OCI-LY7 (cell line): ENCODE results near the gene CFAP70. TPM values are rescaled to one million over a fixed set of nuclear protein-coding genes. Genes with fewer than 3 reads are reported as not detected.

Source experiments
- BruUV-seq: library from RNA; stranded (reverse); fragments of 400-500 nt; replicated peaks from 2 replicates; lab custom pipeline; 2021; lab: Mats Ljungman, UMichigan
- CTCF ChIA-PET: fragments of 300-600 bp; sonication (Branson Sonifier 250); formaldehyde crosslinking; loops from one replicate; lab custom pipeline; 2022; ENCODE audit warnings: antibody characterized with exemption; ENCODE audit not compliant: unreplicated experiment; lab: Charles Lee
- POLR2A ChIA-PET: fragments of 300-600 bp; sonication (Branson Sonifier 250); formaldehyde crosslinking; loops from one replicate; lab custom pipeline; 2022; ENCODE audit warnings: antibody characterized with exemption; lab: Charles Lee
- DNase-seq: peaks from one replicate; pipeline ENCODE4 v3.0.0-alpha.2; 2015; ENCODE audit warnings: low spot score
- H2AFZ ChIP-seq: fragments of 200-600 bp; sonication (generic), shearing (Covaris generic); 2 replicates; pipeline ENCODE4 v1.6.1; 2014; ENCODE audit warnings: mild to moderate bottlenecking, antibody characterized with exemption, low read length, moderate library complexity
- H3K27ac ChIP-seq: fragments of 200-600 bp; sonication (generic); 2 replicates; pipeline ENCODE4 v1.5.1; 2014; ENCODE audit warnings: mixed run types, low read depth, mild to moderate bottlenecking, moderate library complexity, low read length, inconsistent platforms; ENCODE audit not compliant: poor library complexity, severe bottlenecking
- H3K36me3 ChIP-seq: fragments of 200-600 bp; sonication (generic); 2 replicates; pipeline ENCODE4 v1.6.1; 2014; ENCODE audit warnings: mild to moderate bottlenecking, antibody characterized with exemption, low read length, moderate library complexity, mixed read lengths; ENCODE audit not compliant: insufficient read depth
- H3K4me1 ChIP-seq: fragments of 200-600 bp; sonication (generic); 2 replicates; pipeline ENCODE4 v1.5.1; 2014; ENCODE audit warnings: mild to moderate bottlenecking, low read length; ENCODE audit not compliant: insufficient read depth, poor library complexity, severe bottlenecking
- H3K4me2 ChIP-seq: fragments of 200-600 bp; sonication (generic); 2 replicates; pipeline ENCODE4 v1.6.1; 2014; ENCODE audit warnings: mild to moderate bottlenecking, low read length
- H3K4me3 ChIP-seq: fragments of 200-600 bp; sonication (generic); 2 replicates; pipeline ENCODE4 v1.5.1; 2014; ENCODE audit warnings: mild to moderate bottlenecking, low read depth, low read length; ENCODE audit not compliant: poor library complexity, severe bottlenecking
- H3K79me2 ChIP-seq: fragments of 200-600 bp; sonication (generic); 2 replicates; pipeline ENCODE4 v1.6.1; 2016; ENCODE audit warnings: low read depth, mild to moderate bottlenecking, low read length, moderate library complexity, mixed read lengths; ENCODE audit not compliant: insufficient read depth
- H3K9me2 ChIP-seq: fragments of 200-600 bp; sonication (generic); 2 replicates; pipeline ENCODE4 v1.6.1; 2016; ENCODE audit warnings: mild to moderate bottlenecking, low read length, mixed read lengths; ENCODE audit not compliant: insufficient read depth
- H3K9me3 ChIP-seq: fragments of 200-600 bp; sonication (generic); 2 replicates; pipeline ENCODE4 v1.6.1; 2014; ENCODE audit warnings: mild to moderate bottlenecking, mixed run types, low read length, mixed read lengths
- H4K20me1 ChIP-seq: fragments of 200-600 bp; sonication (generic); 2 replicates; pipeline ENCODE4 v1.6.1; 2014; ENCODE audit warnings: mild to moderate bottlenecking, antibody characterized with exemption, low read length, moderate library complexity, mixed read lengths; ENCODE audit not compliant: insufficient read depth
- EZH2phosphoT487 ChIP-seq: fragments of 200-600 bp; sonication (generic); IDR thresholded peaks from 2 replicates; pipeline ENCODE4 v1.6.1; 2018; ENCODE audit warnings: low read depth, borderline replicate concordance, mild to moderate bottlenecking, mixed run types, antibody characterized with exemption, low read length, moderate library complexity, mixed read lengths
- intact Hi-C: fragments of 100-400 bp; cut with micrococcal nuclease; formaldehyde crosslinking; loops from one replicate; pipeline ENCODE4 v1.10.0; 2022; ENCODE audit not compliant: unreplicated experiment
- total RNA-seq, 2 experiments: library from RNA; depleted of rRNA in 1 of 2; stranded (reverse); fragments of >200 nt in 1 of 2; shearing (Covaris generic) in 1 of 2; gene quantifications; 2 replicates each; pipeline ENCODE4 v1.2.3, GENCODE V29; 2014 to 2022
- TF ChIP-seq, protein P1 (sequence below): fragments of 200-600 bp; sonication (generic); conservative IDR thresholded peaks from 2 replicates; pipeline ENCODE4 v1.5.1; 2014; ENCODE audit warnings: mild to moderate bottlenecking, antibody characterized with exemption, low read length, moderate library complexity, mixed read lengths

CFAP70 gene
- total RNA-seq, 2 experiments from 2014 or later, result 1.1 to 1.9 TPM

DNA sequence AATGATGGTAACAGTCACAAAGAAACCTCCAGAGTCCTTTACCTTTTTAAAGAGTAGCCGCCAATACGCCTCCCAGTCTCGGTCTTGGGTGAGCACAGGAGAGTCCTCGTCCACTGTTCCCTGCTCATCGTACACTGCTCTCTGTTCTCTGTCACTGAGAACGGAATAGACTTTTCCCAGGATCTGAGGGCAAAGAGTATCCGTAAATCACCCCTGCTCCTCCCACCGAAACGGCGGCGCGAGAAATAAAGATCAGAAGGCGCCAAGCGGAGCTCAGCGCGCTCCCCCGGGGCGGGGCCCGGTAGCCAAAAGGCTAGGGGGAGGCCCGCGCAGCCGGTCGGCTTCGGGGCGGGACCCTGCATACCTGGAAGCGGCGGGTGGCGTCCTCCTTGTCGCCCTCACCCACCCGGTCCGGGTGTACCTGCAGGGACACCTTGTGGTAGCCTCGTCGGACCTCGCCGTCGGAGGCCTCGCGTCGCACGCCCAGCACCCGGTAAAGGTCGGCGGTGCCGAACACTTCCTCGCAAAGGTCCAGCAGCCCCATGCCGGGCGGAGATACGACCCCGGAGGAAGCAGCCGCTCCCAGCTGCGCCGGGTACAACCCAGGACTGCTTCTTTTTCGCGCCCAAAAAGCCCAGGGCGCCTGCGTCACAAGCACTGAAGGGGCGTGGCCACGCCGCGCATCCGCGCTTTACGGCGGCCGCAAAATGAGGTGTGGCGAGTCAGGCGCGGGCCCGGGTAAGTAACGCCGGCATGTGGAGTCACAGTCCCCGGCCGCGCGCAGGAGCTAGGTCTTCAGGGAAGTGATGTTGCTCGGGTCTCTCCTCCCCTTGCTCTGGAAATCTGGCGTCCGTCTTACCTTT, 111.8 kb downstream of the CFAP70 start, which contains the start of gene DNAJC9:
TSS of gene DNAJC9 (minus strand) at position 610 of the 863 bp plus-strand sequence. CDS start at position 544, 66 bp downstream.
- intact Hi-C loops, result loop anchor here (1.0 to 5.0 kb wide), 4 partner anchors 80 to 484 kb away; partner anchors contain the start of genes ECD, FAM149B1 and P4HA1
- POLR2A ChIA-PET, result interaction anchor here (0.6 to 2.1 kb wide), 11 partner anchors 11 to 494 kb away, joined by 3 to 10 read pairs (median 3); partner anchors contain the start of genes P4HA1 and PPP3CB
- peaks cover 58% of the 10 kb centered on the region for H3K4me1 ChIP-seq
- H3K9me2 ChIP-seq, result no peaks in the 10 kb centered on the region
- peak within 1 kb of the TSS; percentile 98 for H3K4me2 ChIP-seq
- CTCF ChIA-PET, result no interaction called here
- peak within 1 kb of the TSS; percentile 91 for H3K27ac ChIP-seq
- no peaks in the 10 kb centered on the region for H3K9me3 ChIP-seq
- H3K36me3 ChIP-seq, result peaks cover 87% of the 10 kb centered on the region
- peak within 1 kb of the TSS; percentile 94 for H3K4me3 ChIP-seq
- H4K20me1 ChIP-seq, result peaks cover 29% of the 10 kb centered on the region; the same call in 1 of the 2 replicates
- no TSS peak for BruUV-seq
- TF ChIP-seq EZH2phosphoT487, result no peak
- TF ChIP-seq, protein P1, sequence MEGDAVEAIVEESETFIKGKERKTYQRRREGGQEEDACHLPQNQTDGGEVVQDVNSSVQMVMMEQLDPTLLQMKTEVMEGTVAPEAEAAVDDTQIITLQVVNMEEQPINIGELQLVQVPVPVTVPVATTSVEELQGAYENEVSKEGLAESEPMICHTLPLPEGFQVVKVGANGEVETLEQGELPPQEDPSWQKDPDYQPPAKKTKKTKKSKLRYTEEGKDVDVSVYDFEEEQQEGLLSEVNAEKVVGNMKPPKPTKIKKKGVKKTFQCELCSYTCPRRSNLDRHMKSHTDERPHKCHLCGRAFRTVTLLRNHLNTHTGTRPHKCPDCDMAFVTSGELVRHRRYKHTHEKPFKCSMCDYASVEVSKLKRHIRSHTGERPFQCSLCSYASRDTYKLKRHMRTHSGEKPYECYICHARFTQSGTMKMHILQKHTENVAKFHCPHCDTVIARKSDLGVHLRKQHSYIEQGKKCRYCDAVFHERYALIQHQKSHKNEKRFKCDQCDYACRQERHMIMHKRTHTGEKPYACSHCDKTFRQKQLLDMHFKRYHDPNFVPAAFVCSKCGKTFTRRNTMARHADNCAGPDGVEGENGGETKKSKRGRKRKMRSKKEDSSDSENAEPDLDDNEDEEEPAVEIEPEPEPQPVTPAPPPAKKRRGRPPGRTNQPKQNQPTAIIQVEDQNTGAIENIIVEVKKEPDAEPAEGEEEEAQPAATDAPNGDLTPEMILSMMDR, result no peak
- peak; percentile 98 for DNase-seq
- H2AFZ ChIP-seq, result peak within 1 kb of the TSS; percentile 28; the same call in 1 of the 2 replicates
- peaks cover 90% of the 10 kb centered on the region for H3K79me2 ChIP-seq

DNA sequence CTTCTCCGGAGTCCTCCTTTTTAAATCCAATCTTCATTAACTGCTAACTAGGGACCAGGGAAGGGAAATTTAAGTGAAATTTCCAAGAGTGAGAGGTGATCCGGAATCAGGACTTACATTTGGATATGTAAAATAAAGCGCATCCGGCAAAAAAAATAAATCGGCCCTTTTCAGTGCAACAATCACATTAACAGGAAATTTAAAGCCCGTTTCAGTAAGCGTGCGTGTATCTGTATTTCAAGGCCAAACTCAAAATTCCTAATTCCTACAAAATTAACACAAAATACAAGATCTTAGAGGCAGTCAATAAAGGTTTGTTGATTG, 112.4 kb downstream of the CFAP70 start:
- Histone ChIP-seq H3K79me2 (peaks cover 86% of the 10 kb centered on the region), H3K4me3 (peak overlapping the region; percentile 94), H2AFZ (no peak overlapping the region; the same call in 1 of the 2 replicates), H3K9me2 (no peaks in the 10 kb centered on the region), H3K4me1 (peaks cover 54% of the 10 kb centered on the region), H3K9me3 (no peaks in the 10 kb centered on the region), H3K36me3 (peaks cover 88% of the 10 kb centered on the region), H4K20me1 (peaks cover 29% of the 10 kb centered on the region; the same call in 1 of the 2 replicates), H3K4me2 (peak overlapping the region; percentile 98), H3K27ac (peak overlapping the region; percentile 91)
- peak; percentile 41 for DNase-seq
- POLR2A ChIA-PET, result interaction anchor here (0.7 to 2.1 kb wide), 3 partner anchors 151 to 249 kb away, joined by 3 to 10 read pairs (median 3); partner anchors contain the start of gene PPP3CB
- TF ChIP-seq EZH2phosphoT487, result no peak
- TF ChIP-seq, protein P1, result no peak
- CTCF ChIA-PET, result no interaction called here
- intact Hi-C loops, result loop anchor here (2.0 to 5.0 kb wide), 3 partner anchors 79 to 485 kb away; partner anchors contain the start of genes ECD, FAM149B1 and P4HA1
- BruUV-seq, result TSS peak; percentile 51
